NCI-H774 (cell line): ENCODE measurements around the gene RFC5.
"Not testable (repeated sequence)": the region's sequence is repeated elsewhere in the genome, so short reads cannot be mapped to it uniquely, and the experiment has no call there.

Experiments
- DNase-seq: peaks from one replicate; lab custom pipeline; 2025; lab: John Stamatoyannopoulos, UW

RFC5 gene, protein sequence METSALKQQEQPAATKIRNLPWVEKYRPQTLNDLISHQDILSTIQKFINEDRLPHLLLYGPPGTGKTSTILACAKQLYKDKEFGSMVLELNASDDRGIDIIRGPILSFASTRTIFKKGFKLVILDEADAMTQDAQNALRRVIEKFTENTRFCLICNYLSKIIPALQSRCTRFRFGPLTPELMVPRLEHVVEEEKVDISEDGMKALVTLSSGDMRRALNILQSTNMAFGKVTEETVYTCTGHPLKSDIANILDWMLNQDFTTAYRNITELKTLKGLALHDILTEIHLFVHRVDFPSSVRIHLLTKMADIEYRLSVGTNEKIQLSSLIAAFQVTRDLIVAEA

DNA sequence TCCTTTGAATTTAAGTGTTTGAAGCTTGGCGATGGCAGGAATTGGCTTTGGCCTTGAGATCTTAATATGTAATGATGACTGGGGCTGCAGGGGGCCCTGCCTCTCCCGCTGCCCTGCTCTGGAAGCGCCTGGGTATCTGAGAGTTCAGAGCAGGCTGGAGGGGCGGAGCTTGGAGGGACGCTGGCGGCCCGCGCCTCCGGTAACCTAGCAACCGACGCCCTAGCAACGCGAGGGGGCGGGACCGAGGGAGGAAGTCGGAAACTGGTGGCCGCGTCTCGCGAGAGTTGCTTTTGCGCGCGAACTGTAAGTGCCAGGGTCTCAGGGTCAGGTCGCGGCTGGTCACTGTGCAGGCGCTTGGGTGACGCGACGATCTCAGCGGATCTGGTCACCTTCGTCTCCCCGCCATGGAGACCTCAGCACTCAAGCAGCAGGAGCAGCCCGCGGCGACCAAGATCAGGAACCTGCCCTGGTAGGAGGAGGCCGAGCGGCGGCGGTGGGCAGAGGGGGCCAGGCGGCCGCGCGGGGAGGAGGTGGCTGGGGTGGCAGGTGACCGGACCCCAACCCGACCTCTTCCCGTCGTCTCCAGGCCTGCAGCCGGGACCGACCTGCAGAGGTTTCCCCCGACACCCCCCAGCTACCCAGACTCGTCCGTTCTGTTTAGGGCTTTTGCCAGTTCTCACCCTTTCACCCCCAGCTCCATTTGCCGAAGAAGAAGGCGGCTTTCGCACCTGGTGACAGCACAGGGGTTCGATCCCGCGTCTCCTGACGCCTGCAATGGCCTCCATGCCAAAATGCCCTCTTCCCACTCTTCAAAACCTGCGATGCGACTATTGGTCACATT lies at the start of gene RFC5:
Gene RFC5 (plus strand): TSS at position 280 of the 841 bp plus-strand sequence. CDS start 125 bp downstream, at position 405.
- peak; percentile 100 for DNase-seq

DNA sequence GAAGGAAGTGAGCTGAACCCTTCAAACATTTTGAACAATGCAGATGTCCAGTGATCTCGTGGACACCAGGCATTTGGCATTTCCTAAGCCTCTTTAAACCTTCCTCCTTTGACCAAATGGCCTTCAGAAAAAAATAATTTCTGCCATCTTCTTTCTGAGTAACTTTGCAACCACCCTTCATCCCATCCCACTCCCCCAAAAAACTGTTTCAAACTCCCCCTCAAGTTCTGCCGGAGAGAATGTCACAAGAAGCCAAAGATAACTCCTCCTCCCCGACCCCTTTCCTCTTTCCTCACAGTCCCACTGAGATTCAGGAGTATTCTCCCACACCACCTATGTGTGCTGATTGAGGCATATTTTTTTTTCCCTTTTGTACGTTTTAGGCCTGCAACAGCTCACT lies 49.5 kb upstream of the RFC5 start:
- no peak for DNase-seq

DNA sequence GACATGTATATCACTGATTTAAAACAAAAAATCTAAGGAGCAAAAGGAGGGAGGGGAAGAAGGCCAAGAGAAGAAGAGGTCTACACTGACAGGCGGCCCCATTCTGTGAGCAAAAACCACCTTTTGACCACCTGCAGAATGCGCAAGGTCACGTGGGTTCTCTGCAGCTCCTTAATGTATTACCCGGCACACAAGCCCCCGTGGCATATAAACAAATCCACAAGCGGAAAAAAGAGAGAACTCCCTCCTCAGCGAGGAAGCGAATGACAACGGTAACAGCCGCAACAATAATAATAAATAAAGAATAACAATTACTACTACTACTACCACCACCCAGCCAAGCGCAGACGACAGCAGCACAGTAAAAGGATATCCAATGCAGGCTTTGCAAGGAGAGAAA lies 49.0 kb upstream of the RFC5 start:
- no peak for DNase-seq

DNA sequence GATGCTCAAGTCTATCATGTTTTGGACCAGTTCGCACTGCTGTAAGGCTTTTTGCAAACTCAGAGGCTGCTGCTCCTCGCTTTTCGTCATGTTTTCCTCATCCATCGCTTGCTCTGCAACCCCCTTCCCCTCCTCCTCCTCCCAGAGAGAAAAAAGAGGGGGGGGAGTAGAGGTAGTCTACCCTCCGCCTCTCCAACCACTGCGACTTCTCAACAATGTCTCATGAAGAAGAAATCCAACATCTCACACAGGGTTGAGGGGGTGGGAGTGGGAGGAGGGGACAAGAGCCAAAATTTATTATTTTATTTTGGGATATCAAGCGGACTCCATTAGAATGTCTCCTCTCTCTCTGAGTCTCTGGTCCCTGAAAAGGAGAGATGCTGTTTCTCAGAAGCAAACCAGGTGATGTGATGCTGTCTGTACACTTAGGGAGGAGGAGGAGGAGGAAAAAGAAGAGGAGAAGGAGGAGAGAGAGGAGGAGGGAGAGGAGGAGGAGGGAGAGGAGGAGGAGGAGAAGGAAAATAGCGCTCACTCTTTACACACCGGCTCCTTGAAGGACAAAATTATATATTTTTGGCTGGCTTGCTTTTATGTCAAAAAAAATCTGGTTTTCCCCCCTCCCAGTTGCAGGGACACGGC lies 48.2 kb upstream of the RFC5 start:
- no peak for DNase-seq

DNA sequence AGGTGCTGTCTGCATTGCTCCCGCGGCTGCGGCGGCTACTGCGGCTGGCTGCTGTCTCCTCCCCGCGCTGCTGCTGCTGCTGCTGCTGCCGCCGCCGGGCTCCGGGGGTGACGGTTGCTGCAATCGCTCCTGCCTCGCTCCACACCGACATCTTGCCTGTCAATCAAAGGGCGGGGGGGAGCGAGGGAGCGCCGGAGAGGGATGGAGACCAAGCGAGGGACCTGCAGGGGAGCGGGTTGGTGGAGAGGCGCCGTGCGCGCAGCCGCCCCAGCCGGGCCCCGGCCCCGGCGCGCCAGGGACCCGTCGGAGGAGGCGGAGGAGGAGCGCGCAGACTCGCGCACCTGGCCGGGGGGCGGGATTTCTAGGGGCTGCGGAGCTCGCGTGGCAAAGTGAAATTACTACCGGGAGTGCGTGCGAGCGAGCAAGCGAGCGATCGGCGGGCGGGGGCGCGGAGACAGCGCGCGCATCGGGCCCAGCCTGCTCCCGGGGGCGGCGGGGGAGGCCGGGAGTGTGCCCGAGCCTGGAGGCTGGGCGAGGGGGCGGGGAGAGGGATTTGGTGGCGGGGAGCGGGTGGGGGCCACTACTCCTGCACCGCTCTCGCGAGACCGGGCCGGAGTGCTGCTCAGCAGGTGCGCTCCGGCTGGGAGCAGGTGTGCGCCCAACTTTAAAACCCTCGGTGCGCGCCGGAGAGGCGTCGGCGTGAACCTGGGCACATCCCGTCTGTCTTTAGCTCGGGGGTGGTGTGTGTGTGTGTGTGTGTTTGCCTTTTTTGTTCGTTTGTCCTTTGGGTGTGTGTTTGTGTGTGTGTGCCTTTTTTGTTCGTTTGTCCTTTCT lies 47.5 kb upstream of the RFC5 start, which contains the start of gene KSR2:
Gene KSR2 (minus strand): TSS at position 165 of the 834 bp plus-strand sequence. CDS start 735 bp downstream, outside the sequence.
- DNase-seq = peak; percentile 99

DNA sequence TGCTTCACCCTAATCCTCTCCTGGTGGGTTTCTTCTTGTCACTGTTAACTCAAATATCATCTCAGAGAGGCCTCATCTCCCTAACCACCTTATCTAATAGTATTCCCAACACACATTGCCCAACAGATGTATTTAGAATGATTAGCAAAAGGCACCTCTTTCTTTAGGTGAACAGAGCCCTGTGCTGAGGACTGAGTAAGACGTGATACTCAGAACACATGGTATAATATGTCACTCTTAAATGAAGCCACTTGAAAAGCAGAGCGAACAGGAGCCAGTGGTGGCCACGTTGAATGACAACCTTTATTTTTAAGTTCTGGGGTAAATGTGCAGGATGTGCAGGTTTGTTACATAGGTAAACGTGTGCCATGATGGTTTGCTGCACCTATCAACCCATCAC lies 46.2 kb upstream of the RFC5 start:
- no peak for DNase-seq

DNA sequence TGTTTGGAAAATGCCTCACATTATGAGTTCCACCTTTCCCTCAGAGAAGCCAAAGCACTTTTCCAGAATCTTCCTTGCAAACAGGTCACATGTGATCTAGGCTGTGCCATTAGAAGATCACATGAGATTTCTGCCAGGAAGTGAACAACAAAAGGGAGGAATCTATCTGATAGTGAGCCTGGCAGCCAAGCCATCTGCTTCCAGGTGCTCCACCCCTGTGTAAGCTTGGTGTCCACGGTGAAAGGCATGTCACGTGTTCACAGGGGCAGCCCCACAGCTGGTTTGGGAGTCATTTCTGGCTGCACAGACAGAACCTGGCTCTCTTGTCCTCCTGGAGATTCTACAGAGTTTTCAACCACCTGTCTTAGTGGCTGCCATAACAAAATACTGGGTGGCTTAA lies 44.2 kb upstream of the RFC5 start:
- DNase-seq = no peak

DNA sequence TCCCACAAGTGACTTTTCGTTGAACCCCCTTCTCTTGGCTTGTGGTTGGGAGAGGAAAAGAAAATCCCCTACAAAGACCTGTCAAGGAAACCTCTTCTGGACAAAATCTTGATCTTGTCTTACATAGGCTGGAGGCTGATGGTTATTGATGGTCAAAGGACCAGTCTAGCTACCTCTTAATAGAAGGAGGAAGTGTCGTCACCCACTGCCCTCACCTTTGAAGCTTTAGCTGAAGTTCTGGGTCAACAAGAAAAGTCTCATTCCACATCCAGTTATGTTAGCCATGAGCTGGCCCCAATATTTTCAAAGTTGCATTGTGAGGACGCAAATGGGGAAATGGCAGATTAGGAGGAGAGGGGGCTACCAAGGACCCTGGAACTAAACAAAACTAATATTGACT lies 41.5 kb upstream of the RFC5 start:
- no peak for DNase-seq

DNA sequence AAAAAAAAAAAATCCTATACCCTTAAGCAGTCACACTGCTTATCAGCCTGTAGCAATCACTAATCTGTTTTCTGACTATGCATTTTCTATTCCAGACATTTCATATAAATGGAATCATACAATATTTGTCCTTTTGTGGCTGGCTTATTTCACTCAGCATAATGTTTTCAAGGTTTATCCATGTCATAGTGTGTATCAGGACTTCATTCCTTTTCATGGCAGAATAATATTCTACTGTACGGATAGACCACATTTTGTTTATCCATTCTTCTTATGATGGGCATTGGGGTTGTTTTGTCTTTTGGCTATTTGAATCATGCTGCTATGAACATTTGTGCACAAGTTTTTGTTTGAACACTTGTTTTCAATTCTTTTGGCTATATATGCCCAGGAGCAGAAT lies 39.1 kb upstream of the RFC5 start:
- DNase-seq = no peak

DNA sequence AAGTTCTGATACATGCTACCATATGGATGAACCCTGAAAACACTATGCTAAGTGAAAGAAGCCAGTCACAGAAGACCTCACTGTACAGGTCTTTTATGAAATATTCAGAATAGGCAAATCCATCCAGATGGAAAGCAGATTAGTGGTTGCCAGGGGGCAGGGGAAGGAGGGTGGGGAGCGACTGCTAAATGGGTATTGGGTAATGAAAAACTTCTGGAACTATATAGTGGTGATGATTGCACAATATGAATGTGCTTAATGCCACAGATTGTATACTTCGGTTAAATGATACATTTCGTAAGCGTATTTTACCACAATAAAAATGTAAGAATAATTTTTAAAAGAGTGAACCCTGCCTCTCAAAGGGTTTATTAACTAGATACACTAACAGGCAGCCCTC lies 35.9 kb upstream of the RFC5 start:
- DNase-seq = no peak

DNA sequence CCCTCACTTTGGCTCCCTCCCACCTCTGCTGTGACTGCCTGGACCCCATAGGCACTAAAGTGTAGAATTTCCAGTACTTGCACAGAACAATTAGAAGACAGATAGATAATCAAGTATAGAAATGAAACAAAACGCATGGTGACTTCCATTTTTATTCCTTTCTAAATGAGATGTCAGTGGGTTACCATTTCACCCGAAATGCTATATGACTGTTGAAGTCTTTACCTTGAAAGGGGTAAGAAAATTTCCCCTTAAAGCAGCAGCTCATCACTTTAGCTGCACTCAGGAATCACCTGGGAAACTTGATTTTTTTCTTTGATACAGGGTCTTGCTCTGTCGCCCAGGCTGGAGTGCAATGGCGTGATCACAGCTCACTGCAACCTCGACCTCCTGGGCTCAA lies 35.2 kb upstream of the RFC5 start:
- no peak for DNase-seq

DNA sequence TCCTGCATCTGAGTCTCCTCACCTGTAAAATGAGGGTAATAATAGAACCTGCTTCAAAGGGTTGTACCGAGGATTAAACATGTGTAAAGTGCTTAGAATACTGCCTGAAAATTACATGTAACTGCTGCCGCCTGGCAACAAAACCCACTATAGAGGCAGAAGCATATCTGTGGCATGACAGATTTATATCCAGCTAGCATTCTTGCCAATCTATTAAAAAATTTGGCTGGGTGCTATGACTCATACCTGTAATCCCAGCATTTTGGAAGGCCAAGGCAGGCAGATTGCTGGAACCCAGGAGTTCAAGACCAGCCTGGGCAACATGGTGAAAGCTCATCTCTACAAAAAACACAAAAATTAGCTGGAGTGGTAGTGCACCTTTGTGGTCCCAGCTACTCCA lies 31.3 kb upstream of the RFC5 start:
- DNase-seq = no peak

DNA sequence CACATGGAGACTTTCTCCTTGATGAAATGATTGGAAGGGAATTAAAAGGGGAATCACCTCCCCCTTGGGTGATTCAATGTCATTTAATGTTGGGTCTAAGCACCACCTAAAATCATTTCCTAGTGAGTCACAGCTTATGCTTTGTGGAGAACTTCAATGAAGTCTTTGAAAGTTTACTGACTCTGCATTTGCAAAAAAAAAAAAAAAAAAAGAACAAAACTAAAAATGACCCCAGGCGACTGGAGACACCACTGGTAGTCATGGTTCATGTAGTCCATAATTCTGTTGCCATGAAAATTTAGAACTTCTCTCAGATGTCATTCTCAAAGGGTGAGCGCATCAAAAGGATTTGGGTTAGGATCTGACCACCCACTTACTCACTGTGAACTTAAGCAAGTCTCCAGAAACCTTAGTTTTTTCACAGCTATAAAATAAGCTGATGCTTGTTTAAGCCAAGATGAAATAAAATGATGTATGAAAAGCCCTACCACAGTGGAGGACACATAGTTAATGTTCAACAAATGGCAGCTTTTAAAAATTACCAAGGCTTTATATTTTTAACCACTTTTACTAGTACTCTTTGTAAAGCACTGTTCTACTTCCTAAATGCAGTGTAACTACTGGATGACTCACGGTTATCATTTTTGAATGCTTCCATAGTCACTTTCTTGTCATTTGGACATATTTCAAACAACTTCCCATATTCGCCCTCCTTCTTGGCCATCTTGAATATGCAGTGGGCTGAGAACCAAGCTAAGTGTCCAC lies 29.6 kb upstream of the RFC5 start:
- DNase-seq = no peak

DNA sequence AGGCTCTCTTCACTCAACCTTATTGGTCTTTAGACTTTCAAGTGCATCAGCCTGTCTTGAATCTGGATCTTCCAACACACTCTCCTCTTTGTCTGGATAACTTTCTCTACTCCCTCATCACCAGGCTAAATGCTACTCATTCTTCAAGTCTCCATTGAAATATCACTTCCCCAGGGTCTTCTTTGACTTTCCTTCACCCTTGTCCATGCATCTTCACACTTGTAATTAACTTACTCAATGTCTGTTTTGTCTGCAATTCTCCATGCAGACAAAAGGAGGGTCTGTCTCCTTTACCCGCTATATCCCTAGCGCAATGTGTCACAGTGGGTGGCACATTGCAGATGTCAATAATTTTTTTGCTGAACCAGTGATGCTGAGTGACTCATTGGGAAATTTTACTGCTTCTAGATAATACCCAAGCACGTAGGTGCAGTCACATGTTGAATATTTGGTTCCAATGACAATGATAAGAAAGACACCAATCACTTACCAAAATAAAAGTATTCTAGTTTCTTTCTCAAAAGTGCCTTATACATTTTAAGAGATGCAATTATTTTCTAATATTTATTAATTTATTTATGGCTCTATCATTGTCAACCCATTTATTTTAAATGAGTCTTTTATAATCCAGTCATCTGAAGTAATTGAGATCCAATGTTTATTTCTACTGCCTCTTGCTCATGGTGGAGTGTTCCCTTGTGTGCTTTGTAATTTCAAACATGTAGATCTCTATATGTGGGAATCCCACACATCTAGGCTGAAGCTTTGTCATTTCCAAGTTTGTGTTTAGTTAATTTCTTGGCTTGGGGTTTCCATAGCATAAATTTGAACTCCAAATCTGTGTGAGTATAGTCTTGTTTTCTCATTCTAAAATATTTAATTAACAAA lies 21.7 kb upstream of the RFC5 start:
- no peak for DNase-seq

DNA sequence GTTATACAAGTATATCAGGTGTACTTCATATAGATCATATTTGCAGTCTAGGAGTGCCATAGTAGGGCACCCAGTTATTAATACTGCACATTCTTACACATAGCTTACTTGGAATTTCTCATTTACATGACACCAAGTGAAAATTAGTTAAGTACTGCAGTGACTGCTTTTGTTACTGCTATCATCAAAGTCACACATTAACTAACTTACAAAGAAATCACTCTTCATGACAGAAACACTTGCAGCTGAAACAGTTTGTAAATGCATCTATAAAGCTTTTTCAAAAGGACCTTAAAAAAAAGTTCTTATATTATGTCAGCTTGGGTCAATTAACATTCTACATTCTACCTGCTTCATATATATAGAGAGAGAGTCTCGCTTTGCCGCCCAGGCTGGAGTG lies 17.8 kb upstream of the RFC5 start:
- no peak for DNase-seq

DNA sequence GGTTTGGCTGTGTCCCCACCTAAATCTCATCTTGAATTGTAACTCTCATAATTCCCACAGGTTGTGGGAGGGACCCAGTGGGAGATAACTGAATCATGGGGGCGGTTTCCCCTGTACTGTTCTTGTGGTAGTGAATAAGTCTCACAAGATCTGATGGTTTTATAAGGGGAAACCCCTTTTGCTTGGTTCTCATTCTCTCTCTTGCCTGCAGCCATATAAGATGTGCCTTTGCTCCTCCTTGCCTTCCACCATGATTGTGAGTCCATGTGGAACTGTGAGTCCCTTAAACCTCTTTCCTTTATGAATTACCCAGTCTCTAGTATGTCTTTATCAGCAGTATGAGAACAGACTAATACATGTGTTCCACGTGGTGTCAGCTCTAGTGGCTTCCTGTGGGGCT lies 16.7 kb upstream of the RFC5 start:
- DNase-seq = not testable (repeated sequence)

DNA sequence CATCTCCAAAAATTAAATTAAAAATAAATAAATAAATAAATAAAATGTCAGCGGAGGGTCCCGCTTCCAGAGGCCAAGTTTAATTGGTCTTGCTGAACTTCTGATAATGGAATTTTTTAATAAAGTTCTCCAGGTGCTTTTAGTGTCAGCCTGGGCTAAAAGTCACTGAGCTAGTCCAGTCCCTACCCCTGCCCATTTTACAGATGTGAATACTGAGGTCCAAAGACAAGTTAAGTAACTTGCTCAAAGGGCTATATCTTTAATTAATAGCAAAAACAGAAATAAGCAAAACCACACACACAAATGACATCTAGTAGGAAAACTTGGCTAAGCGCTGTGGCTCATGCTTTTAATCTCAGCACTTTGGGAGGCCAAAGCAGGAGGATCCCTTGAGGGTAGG lies 5.6 kb upstream of the RFC5 start:
- DNase-seq = no peak

DNA sequence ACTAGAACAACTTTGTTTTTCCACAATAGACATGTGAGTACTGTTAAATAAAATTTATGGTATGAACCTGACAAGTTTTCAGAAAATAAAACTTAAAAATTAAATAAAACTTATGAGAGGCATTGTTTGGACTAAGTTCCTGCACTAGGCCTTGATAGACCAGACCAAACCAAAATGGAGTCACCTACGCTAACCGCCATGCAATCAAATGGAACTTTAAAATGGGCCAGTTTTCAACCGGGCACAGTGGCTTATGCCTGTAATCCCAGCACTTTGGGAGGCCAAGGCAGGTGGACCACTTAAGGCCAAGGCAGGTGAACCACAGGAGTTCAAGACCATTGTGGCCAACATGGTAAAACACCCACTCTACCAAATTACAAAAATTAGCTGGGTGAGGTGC lies 5.1 kb upstream of the RFC5 start:
- DNase-seq = no peak

DNA sequence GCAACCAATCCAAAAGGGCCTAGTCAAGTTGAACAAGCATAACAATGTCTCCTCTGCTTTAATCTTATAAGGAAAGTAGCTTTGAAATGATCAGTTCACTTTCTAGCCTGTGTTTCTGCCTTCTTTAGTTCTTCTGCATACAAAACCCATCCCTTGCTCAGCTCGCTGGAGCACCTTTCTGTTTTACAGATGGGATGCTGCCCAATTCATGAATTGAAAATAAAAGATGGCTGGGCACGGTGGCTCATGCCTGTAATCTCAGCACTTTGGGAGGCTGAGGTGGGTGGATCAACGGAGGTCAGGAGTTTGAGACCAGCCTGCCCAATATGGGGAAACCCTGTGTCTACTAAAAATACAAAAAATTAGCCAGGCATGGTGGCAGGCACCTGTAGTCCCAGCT lies 4.5 kb upstream of the RFC5 start:
- no peak for DNase-seq

DNA sequence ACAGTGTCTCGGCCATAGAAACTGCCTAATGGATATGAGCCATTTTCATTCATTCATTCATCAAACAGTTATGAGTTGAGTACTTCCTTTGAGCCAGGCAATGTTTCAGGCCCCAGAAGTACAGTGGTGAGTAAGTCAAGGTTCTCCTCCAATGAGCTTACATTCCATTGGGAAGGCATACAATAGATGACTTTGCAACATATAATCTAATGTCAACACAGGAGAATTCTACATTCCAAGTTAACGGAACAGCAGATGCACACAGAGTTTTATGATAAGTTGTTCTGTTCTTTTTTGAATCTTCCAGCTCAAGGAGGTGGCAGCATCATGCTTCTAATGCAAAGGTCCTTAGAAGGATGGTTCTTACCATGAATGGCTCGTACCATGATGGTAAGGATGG lies 3.2 kb upstream of the RFC5 start:
- DNase-seq = no peak
